ENCODE measurements around the gene UFC1.

The UFC1 gene

DNA sequence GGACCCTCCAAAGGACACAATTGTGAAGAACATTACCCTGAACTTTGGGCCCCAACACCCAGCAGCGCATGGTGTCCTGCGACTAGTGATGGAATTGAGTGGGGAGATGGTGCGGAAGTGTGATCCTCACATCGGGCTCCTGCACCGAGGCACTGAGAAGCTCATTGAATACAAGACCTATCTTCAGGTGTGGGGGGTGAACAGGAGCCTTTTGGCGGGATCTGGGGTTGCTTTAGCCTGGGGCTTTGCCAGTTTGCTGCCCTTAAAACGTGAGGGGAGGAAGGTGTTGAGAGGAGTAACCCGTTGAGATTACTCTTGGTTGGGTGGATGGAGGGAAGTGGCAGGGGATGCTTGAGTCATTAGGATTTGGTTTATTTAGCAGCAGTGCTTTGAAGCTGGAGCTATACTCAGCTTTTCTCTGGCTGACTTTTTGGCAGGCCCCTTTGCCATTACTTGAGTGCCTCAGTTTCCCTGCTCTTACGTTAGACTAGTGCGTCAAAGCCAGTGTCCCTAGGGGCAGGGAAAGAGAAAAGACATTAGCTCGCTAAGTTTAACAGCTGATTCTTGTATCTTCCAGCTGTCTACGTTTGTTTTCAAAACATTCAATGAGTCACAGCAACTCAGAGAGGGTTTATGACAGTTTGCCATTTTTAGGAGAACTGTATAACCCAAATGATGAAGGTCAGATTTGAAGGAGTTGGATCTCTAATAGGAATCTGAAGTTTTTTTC is 52.8 kb downstream of the UFC1 start:
- TF ChIP-seq, protein P1, sequence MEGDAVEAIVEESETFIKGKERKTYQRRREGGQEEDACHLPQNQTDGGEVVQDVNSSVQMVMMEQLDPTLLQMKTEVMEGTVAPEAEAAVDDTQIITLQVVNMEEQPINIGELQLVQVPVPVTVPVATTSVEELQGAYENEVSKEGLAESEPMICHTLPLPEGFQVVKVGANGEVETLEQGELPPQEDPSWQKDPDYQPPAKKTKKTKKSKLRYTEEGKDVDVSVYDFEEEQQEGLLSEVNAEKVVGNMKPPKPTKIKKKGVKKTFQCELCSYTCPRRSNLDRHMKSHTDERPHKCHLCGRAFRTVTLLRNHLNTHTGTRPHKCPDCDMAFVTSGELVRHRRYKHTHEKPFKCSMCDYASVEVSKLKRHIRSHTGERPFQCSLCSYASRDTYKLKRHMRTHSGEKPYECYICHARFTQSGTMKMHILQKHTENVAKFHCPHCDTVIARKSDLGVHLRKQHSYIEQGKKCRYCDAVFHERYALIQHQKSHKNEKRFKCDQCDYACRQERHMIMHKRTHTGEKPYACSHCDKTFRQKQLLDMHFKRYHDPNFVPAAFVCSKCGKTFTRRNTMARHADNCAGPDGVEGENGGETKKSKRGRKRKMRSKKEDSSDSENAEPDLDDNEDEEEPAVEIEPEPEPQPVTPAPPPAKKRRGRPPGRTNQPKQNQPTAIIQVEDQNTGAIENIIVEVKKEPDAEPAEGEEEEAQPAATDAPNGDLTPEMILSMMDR (IDR thresholded peaks at IDR 0.05; ENCODE audit: low read depth, low read length): no peak
- H3K27me3 ChIP-seq: no peaks in the 10 kb centered on the region
- H3K36me3 ChIP-seq: peaks cover 54% of the 10 kb centered on the region
- peaks cover under 1% of the 10 kb centered on the region; the same call in 1 of the 2 replicates for H3K4me1 ChIP-seq
- DNase-seq: no peak
- H3K9me3 ChIP-seq: no peaks in the 10 kb centered on the region
- H3K4me3 ChIP-seq (ENCODE audit: low read depth, low read length): no peak overlapping the region

DNA sequence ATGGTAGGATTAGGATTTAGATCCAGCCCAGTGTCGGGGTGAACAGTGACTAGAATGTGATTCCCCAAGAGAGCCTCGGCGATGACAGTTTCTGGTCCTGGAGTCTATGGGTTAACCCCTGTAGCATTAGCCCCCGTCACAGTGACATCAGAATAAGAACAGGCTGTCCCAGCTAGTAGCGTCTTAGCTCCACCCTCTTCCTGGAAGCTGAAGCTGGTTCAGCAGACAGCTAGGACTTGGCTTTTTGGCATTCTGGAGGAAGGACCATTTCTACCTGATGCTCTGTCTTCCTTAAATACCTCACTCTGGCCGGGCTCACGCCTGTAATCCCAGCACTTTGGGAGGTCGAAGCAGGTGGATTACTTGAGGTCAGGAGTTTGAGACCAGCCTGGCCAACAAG is 53.4 kb downstream of the UFC1 start:
- TF ChIP-seq, protein P1 (IDR thresholded peaks at IDR 0.05; ENCODE audit: low read depth, low read length): no peak
- DNase-seq: no peak
- Histone ChIP-seq H3K4me1 (no peaks in the 10 kb centered on the region), H3K36me3 (peaks cover 60% of the 10 kb centered on the region), H3K9me3 (no peaks in the 10 kb centered on the region), H3K27me3 (no peaks in the 10 kb centered on the region), H3K4me3 (ENCODE audit: low read depth, low read length) (no peak overlapping the region)
